Gastrocnemius medialis (tissue), 4 donors: ENCODE data around the gene AHCTF1.

Source experiments
- CTCF ChIP-seq, 5 experiments: fragments of 450-650 bp in 3 of 5; fragments of 200-600 bp in 2 of 5; sonication (generic) in 2 of 5; IDR thresholded peaks in 4 of 5; conservative IDR thresholded peaks in 1 of 5; 1 replicate in 4 of 5; 2 replicates in 1 of 5; pipeline ENCODE4 v1.5.1; 2016 to 2019; ENCODE audit warnings: antibody characterized with exemption in 5 of 5, mild to moderate bottlenecking in 3 of 5, moderate library complexity in 3 of 5
- POLR2A ChIP-seq, 2 donors: fragments of 450-650 bp; IDR thresholded peaks; one replicate each; pipeline ENCODE4 v1.6.1; 2017; ENCODE audit warnings: antibody characterized with exemption in 2 of 2, mild to moderate bottlenecking in 2 of 2, moderate library complexity in 2 of 2

DNA sequence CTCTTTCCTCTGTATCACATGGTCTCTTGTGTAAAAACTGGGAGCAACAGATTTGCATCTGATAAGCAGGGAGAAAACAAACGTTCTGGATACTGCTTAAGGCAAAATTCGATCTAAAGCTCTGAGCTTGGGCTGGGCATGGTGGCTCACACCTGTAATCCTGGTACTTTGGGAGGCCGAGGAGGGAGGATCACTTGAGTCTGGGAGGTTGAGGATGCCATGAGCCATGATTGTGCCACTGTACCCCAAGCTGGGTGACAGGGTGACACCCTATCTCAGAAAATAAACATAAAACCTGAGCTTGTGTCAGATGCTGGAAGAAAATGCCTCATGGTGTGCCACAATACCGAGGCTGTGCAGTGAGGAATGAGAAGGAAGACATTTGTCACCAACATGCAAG is 133.6 kb downstream of the AHCTF1 start:
- no peak for TF ChIP-seq CTCF (IDR thresholded peaks at IDR 0.05 in 4 of 5, conservative IDR thresholded peaks at IDR 0.05 in 1 of 5)
- TF ChIP-seq POLR2A (IDR thresholded peaks at IDR 0.05): no peak
